GM21423 (cell line): ENCODE data around the gene YJU2.
"Not testable (repeated sequence)": the region's sequence is repeated elsewhere in the genome, so short reads cannot be mapped to it uniquely, and the experiment has no call there.

Source experiments
- ATAC-seq: cut with Tn5 transposase; IDR thresholded peaks from one replicate; pipeline ENCODE4 v1.9.1; 2021; ENCODE audit warnings: mild to moderate bottlenecking, moderate library complexity; ENCODE audit not compliant: unreplicated experiment

YJU2 gene

DNA sequence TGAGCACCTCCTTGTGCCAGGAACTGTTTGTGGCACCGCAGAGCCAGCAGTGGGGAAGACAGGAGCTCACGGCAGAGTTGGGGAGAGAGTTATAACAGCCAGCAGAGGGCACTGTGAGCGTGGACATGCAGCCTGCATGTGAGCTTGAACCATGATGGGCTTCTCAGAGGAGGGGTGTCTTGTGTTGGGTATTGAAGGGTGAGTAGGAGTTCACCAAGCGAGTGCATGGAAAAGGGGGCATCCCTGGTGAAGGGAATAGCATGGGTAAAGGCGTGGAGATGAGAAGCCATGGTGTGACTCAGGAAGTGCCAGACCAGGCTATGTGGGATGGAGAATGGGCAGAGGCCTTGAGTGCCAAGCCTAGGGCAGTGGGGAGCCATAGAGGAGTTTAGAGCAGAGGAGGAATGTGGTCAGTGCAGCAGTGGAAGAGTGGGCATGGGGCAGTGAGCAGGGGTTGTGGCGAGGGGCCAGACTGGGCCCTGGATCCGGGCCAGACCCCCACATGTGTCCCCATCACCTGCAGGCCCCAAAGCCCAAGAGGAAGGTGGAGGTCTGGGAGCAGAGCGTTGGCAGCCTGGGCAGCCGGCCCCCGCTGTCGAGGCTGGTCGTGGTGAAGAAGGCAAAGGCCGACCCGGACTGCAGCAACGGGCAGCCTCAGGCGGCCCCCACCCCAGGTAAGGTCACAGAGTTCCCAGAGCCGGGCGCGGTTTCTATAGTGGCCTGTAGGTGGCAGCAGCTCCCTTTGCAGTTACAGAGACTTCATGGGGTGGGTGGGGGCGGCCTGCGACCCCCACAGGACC lies 20.4 kb downstream of the YJU2 start:
- ATAC-seq, result no peak

DNA sequence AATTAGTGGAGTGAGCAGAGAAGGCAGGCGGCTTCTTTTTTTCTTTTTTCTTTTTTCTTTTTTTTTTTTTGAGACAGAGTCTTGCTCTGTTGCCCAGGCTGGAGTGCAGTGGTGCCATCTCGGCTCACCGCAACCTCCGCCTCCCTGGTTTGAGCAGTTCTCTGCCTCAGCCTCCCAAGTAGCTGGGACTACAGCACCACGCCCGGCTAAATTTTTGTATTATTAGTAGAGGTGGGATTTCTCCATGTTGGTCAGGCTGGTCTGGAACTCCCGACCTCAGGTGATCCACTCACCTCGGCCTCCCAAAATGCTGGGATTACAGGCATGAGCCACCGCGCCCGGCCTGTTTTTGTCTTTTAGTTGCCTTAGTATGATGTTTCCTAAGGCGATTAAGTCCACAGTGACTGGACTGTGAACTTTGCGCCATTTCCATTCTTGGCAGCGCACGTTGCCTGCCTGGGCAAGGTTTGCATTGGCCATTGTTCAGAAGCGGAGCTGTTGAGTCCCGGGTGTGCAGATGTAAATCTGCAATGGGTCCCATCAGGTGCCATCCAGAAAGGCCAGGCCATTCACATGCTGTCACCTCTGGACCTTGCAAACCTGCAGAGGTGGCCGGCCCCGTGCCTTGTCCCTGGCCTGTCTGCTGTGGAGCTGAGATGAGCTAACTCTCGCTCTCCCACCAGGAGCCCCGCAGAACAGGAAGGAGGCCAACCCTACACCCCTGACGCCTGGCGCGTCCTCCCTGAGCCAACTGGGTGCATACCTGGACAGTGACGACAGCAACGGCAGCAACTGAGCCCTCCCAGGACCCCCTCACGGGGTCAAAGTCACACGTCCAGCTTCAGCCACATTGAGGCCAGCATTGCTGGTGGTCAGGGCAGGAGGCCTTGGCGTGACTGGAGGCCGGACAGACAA lies 21.3 kb downstream of the YJU2 start:
- no peak for ATAC-seq

DNA sequence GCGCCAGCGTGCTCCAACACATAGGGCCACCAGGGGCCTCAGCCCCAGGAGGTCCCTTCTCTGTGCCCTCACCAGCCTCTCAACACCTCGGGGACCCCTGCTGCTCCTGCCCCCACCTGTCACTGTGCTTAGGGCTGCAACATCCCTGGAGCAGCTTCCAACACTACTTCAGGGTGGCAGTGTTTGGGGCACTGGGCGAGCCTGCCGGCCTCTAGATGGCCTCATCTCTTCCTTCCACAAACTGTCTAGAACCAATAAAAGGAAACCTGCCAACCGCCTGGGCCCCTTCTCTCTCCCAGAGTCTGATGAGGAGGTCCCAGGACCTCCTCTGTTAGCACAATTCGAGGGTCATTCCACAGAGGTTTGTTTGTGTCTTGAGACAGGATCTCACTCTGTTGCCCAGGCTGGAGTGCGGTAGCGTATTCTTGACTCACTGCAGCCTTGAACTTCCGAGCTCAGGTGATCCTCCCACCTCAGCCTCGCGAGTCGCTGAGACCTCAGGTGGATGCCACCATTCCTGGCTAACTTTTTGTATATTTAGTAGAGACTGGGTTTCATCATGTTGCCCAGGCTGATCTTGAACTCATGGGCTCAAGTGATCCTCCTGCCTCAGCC lies 22.0 kb downstream of the YJU2 start:
- no peak for ATAC-seq

DNA sequence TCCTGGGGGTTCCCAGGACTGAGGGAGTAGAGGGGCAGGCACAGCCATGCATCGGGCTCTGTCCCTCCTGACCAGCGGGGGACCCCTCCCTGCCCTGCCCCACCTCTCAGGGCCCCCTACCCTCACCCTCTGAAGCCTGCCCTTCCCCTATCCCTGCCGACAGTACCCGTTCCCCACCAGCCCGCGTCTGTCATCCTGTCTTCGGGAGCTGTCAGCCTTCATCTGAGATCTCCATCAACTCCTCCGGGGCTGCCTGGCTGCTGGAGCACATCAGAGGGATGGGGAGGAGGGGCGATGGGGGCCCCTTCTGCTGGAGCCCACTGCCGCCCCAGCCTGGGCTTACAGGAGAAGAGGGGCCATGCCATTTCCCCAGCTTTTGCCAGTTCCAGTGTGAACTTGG lies 26.0 kb downstream of the YJU2 start:
- no peak for ATAC-seq

DNA sequence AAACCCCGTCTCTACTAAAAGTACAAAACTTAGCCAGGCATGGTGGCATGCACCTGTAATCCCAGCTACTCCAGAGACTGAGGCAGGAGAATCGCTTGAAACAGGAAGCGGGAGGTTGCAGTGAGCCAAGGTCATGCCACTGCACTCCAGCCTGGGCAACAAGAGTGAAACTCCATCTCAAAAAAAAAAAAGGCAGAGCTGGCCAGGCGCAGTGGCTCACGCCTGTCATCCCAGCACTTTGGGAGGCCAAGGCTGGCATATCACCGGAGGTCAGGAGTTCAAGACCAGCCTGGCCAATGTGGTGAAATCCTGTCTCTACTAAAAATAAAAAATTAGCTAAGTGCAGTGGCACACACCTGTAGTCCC lies 27.4 kb downstream of the YJU2 start:
- ATAC-seq, result not testable (repeated sequence)

- ATAC-seq, result no peak
Measured at GRCh38 chr19:4277191-4277696, 30.4 kb downstream of the YJU2 start.

GRCh38 chr19:4278010-4278409 lies 31.1 kb downstream of the YJU2 start:
- ATAC-seq, result no peak

DNA sequence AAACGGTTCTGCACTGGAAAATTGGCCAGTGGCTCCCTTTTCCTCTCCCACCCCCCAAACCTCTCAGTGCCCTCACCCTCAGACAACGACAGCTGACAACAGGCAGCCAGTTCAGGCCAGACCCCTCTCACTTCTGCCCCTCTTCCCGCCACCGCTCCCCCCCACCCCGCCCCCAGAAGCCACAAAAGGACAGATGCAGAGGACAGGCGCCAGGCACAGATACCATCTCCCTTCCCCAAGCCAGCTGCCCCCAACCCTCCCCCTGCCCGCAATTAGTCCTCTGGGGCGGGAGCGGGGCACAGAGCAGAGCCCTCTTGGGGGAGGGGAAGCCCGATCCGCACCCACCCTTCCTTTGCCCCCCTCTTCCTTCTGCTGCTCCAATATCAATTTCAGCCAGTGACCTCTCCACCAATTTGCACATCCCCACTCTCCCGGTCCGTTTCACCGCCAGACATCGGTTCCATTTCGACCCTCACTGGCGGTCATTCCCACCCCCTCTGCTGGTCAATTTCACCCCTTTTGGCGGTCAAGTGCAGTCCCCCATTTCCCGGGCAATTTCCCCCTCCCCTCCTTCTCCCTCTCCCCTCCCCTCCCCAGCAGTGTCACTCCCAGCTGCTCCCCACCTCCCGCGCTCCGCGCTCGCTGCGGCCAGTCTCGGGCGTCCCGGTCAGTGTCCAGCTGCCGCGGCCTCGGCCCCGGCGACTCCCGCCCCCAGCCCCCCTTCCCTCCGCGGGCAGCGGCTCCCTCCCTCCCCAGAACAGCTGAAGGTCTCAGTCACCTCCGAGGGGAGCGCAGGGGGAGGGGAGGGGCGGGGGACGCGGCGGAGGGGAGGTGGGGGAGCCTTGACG lies 31.8 kb downstream of the YJU2 start, which contains the start of gene SHD:
SHD (plus strand) TSS at position 848 of the 848 bp plus-strand sequence. CDS start 798 bp downstream, outside the sequence.
- ATAC-seq, result no peak

DNA sequence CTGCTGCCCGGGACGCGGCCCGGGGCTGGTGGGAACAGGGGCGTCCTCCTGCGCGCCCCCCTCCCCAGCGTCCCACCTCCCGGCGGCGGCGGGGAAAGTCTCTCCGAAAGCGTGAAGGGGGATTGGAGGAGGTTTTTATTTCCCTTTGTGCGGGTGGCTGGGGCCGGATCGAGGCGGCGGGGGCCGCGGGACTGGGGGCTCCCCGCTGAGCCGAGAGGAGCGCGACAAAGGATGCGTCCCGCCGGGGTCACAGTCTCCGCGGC lies 32.3 kb downstream of the YJU2 start:
- ATAC-seq, result no peak

GRCh38 chr19:4279530-4280422 lies 32.9 kb downstream of the YJU2 start:
- ATAC-seq, result no peak

- no peak for ATAC-seq
Measured at GRCh38 chr19:4284176-4284958, 37.5 kb downstream of the YJU2 start.

DNA sequence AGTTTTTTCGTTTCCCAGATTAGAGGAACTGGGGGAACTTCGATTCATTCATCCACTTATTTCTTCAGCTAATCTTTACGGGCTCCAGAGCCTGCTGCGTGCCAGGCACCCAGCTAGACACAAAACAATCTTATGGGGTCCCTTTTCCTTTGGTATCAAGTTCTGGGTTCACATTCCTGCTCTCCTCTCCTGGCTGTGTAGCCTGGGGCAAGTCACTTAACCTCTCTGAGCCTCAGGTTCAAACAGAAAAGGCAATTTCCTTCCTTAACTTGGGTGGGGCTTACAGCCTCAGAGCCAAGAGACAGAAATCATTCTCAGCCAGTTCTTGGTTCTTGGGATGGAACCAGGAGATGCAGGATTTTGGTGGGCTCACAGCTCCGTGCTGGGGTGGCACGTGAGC lies 38.1 kb downstream of the YJU2 start:
- ATAC-seq, result no peak

- not testable (repeated sequence) for ATAC-seq
Measured at GRCh38 chr19:4286141-4286540, 39.3 kb downstream of the YJU2 start.

- ATAC-seq, result no peak
Measured at GRCh38 chr19:4288091-4288777, 41.4 kb downstream of the YJU2 start.

GRCh38 chr19:4291184-4291732 lies 44.4 kb downstream of the YJU2 start:
- no peak for ATAC-seq

- no peak for ATAC-seq
Measured at GRCh38 chr19:4292515-4292914, 45.6 kb downstream of the YJU2 start.

DNA sequence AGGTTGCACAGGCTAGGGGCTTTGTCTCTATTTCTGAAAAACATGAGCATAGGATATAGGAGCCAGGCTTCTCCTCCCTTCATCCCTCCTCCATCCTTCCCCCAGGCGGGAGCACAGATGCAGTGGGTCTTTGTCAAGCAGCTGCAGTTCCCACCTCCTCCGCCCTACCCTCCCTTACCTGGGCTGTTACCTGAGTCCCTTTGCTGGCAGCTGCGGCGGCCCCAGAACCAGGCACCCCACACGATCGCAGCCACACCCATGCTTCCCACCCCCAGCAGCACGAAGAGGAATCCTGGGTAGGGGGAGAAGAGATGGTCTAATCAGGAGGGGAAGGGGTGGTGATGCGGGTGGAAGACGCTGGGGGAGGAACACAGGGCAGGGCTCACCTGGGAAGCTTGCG lies 47.5 kb downstream of the YJU2 start:
- ATAC-seq, result no peak
